HepG2 (cell line): ENCODE results near the gene ITPR1. TPM values are rescaled to one million over a fixed set of nuclear protein-coding genes. Genes with fewer than 3 reads are reported as not detected.

ENCODE experiments used
- ATAC-seq: fragments of 200-7000 bp; cut with Tn5 transposase; 3 replicates; pipeline ENCODE4 v1.9.1; 2020; ENCODE audit warnings: mild to moderate bottlenecking, moderate library complexity
- BruUV-seq: library from RNA; stranded (reverse); fragments of 400-500 nt; replicated peaks from 2 replicates; lab custom pipeline; 2021; lab: Mats Ljungman, UMichigan
- CTCF ChIA-PET: fragments of 300-600 bp; formaldehyde crosslinking; extraction: SDS; loops from one replicate; lab custom pipeline; 2021; ENCODE audit warnings: low total read pairs, inconsistent platforms, low intra/inter-chr PET ratio; lab: Yijun Ruan, JAX
- POLR2A ChIA-PET: fragments of 350-600 bp; sonication (Branson Sonifier 250); formaldehyde crosslinking; loops from one replicate; lab custom pipeline; 2020; ENCODE audit warnings: antibody characterized with exemption, inconsistent platforms; lab: Yijun Ruan, JAX
- DNase-seq: peaks from one replicate; pipeline ENCODE4 v3.0.0-alpha.2; 2015; ENCODE audit warnings: low spot score
- FAIRE-seq: peaks from 3 replicates; lab custom pipeline; 2011; peaks lifted over from hg19 to GRCh38; lab: Jason Lieb, UNC
- H2AFZ ChIP-seq: one replicate; pipeline ENCODE4 v1.6.1; 2011; ENCODE audit warnings: low read length, inconsistent platforms
- H3K27ac ChIP-seq: fragments of 300-600 bp; 3 replicates; pipeline ENCODE4 v1.8.0; 2011; ENCODE audit warnings: mixed run types, mild to moderate bottlenecking, mixed read lengths, low read length, inconsistent platforms; ENCODE audit not compliant: insufficient read depth; ENCODE audit errors: extremely low read length
- H3K27me3 ChIP-seq, 2 experiments: fragments of 200-600 bp in 1 of 2; 2 replicates in 1 of 2; 3 replicates in 1 of 2; pipeline versions ENCODE4 v1.6.0 to v1.8.0; 2011; ENCODE audit warnings: low read length in 2 of 2, mild to moderate bottlenecking in 2 of 2, moderate library complexity in 2 of 2, inconsistent platforms in 1 of 2; ENCODE audit not compliant: insufficient read depth in 2 of 2, control insufficient read depth in 1 of 2
- H3K36me3 ChIP-seq, 2 experiments: fragments of 200-600 bp in 1 of 2; replicated peaks in 1 of 2; 2 replicates in 1 of 2; 3 replicates in 1 of 2; pipeline versions ENCODE4 v1.5.1 to v1.8.0; 2011; ENCODE audit warnings: low read length in 2 of 2, inconsistent platforms in 1 of 2; ENCODE audit not compliant: insufficient read depth in 2 of 2, control insufficient read depth in 1 of 2
- H3K4me1 ChIP-seq: 2 replicates; pipeline ENCODE4 v1.5.1; 2012; ENCODE audit warnings: low read length, inconsistent platforms; ENCODE audit not compliant: insufficient read depth
- H3K4me2 ChIP-seq: 2 replicates; pipeline ENCODE4 v1.6.0; 2011; ENCODE audit warnings: low read depth, low read length, inconsistent platforms
- H3K4me3 ChIP-seq, 3 experiments: fragments of 200-600 bp in 1 of 3; sonication (generic), shearing (Covaris generic) in 1 of 3; replicated peaks in 1 of 3; 2 replicates each; pipeline ENCODE4 v1.5.1; 2011 to 2016; ENCODE audit warnings: low read length in 3 of 3, inconsistent platforms in 2 of 3, low read depth in 2 of 3, mild to moderate bottlenecking in 2 of 3, control low read depth in 1 of 3, mixed read lengths in 1 of 3; ENCODE audit not compliant: insufficient read depth in 1 of 3
- H3K79me2 ChIP-seq: one replicate; pipeline ENCODE4 v1.6.1; 2011; ENCODE audit warnings: low read length, inconsistent platforms; ENCODE audit not compliant: insufficient read depth
- H3K9ac ChIP-seq: 2 replicates; pipeline ENCODE4 v1.6.0; 2011; ENCODE audit warnings: mild to moderate bottlenecking, low read depth, low read length, inconsistent platforms; ENCODE audit not compliant: insufficient read depth
- H3K9me3 ChIP-seq: 2 replicates; pipeline ENCODE4 v1.5.1; 2012; ENCODE audit warnings: mild to moderate bottlenecking, low read length
- H4K20me1 ChIP-seq: 2 replicates; pipeline ENCODE4 v1.6.0; 2011; ENCODE audit warnings: inconsistent platforms, mild to moderate bottlenecking, low read length, moderate library complexity; ENCODE audit not compliant: insufficient read depth
- NONO ChIP-seq, 2 experiments: fragments of 450-650 bp in 1 of 2; sonication (generic) in 1 of 2; formaldehyde crosslinking in 1 of 2; IDR thresholded peaks in 1 of 2; conservative IDR thresholded peaks in 1 of 2; 2 replicates each; pipeline versions ENCODE4 v1.6.1 to v1.8.0; 2017 to 2022; ENCODE audit warnings: mild to moderate bottlenecking in 1 of 2, missing genetic modification reagents in 1 of 2, moderate library complexity in 1 of 2
- WGBS: methylation state at CpG from one replicate; pipeline ENCODE4 v1.1.6; 2017; ENCODE audit warnings: low lambda C conversion rate; 5-methylcytosine and 5-hydroxymethylcytosine counted together
- in situ Hi-C: cut with HindIII; loops from 2 replicates; pipeline ENCODE4 v1.10.0; 2017; ENCODE audit warnings: low pct_unique_long_range_greater_than_20kb; ENCODE audit not compliant: extremely low pct_ligation_motif_present
- intact Hi-C: fragments of 100-400 bp; cut with micrococcal nuclease; formaldehyde crosslinking; loops from one replicate; pipeline ENCODE4 v1.10.0; 2022; ENCODE audit not compliant: unreplicated experiment
- polyA plus RNA-seq, 8 experiments: library from polyadenylated mRNA; depleted of rRNA in 3 of 8; stranded (reverse) in 7 of 8; unstranded in 1 of 8; fragments of >200 nt; fragmentation: Illumina TruSeq in 4 of 8; extraction: Trizol in 4 of 8; gene quantifications; 2 replicates each; pipeline versions ENCODE4 v1.2.1 to v1.2.3, GENCODE V29; 2011 to 2016; ENCODE audit warnings: low read depth in 4 of 8, missing spikeins in 1 of 8, mixed read lengths in 1 of 8; ENCODE audit not compliant: insufficient read depth in 1 of 8
- total RNA-seq, 5 experiments: library from RNA; depleted of rRNA; stranded (reverse); fragments of >200 nt; fragmentation: Illumina TruSeq; extraction: Trizol; gene quantifications; 2 replicates each; pipeline ENCODE4 v1.2.3, GENCODE V29; 2016; ENCODE audit warnings: low read depth in 1 of 5
- TF ChIP-seq, protein P1 (sequence below): sonication (generic); formaldehyde crosslinking; IDR thresholded peaks from 2 replicates; pipeline ENCODE4 v1.5.0; 2020; ENCODE audit warnings: missing genetic modification reagents

ITPR1 gene
- total and polyA plus RNA-seq, 2 of the 13 experiments (the other 11 are each of a cell fraction or from before 2014, with no cell fraction given): 10.0 to 11.4 TPM

DNA sequence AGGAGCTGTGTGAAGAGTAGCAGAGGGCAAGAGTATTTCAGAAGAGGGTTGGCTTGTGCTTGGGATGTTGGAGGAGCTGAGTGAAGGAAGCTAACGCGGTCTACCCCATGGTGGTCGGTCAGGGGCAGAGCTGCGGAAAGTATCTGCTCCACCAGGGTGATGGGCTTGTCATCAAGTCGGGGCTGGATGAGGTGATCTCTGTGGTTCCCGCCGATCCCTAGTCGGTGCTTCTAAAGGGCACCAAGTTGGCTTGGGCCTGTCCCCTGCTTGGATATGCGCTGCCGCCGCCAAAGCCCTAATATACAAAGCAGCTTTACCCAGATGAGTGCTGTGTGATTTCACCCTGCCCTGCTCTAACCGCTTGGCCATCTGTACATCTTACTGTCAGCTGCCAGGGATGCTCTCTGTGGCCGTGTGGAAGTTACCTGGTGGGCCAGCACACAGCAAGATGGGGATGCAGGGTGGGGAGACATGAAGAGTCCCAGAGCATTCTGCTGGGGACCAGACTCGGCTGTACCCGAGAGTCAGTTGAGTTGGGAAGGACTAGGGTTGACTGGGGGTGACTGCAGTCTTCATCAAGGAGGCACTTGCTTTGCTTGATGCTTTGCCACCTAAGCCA, 260.0 kb downstream of the ITPR1 start (continued):
- TF ChIP-seq, protein P1, sequence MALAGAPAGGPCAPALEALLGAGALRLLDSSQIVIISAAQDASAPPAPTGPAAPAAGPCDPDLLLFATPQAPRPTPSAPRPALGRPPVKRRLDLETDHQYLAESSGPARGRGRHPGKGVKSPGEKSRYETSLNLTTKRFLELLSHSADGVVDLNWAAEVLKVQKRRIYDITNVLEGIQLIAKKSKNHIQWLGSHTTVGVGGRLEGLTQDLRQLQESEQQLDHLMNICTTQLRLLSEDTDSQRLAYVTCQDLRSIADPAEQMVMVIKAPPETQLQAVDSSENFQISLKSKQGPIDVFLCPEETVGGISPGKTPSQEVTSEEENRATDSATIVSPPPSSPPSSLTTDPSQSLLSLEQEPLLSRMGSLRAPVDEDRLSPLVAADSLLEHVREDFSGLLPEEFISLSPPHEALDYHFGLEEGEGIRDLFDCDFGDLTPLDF: no peak

DNA sequence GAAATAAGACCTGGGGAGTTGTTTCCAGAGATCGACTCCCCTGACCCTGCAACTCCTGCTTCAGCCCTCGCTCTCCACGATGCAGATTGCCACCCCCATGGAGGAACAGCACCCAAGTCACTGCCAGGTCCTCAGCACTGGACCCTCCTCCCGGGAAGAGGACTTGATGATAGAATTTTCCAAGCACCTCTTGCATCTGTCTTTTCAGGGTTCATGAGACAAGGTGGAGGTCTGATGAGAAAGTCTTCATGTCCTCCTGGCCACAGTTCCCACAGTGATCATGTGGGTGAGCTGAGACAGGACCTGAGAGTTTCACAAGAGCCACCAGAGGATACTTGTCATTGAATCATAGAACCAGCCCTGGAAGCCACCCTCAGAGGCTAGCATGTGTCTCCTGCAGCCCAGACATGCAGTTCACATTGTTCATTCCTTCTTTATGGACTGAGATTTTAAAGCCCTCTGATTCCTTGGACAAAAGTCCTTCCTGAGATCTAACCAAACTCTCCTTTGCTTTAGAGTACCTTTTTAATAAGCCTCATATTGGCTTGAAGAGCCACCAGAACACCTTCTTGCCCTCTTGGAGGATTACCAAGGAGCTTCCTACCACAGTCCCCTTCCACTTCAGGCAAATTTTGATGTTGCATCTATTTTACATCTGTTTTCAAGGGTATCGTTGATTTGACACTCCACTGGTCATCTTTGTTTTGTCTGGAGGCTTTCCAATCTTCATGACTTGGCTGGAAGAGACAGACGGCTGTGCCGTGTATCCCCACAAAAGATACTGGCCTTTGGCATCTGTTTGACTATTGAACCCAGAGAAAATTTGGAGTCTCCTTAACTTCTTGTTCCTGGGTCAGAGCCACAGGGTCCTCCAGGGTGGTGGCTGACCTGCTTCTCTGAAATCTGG, 261.3 kb downstream of the ITPR1 start:
- no peaks in the 10 kb centered on the region for H3K79me2 ChIP-seq
- no peak overlapping the region for H3K9ac ChIP-seq
- H3K4me1 ChIP-seq: peaks cover 73% of the 10 kb centered on the region
- ChIA-PET CTCF (no interaction called here), POLR2A (no interaction called here)
- intact Hi-C loops (no loop called here), in situ Hi-C loops (no loop called here)
- TF ChIP-seq NONO (IDR thresholded peaks at IDR 0.05) (no peak), NONO (CRISPR knock-in tag; conservative IDR thresholded peaks at IDR 0.05) (no peak)
- H3K27ac ChIP-seq: no peak overlapping the region
- H3K36me3 ChIP-seq: no peaks in the 10 kb centered on the region; a peak in 1 of 5 replicates
- no peak overlapping the region for H3K4me3 ChIP-seq
- no peak for DNase-seq
- no peak overlapping the region for H2AFZ ChIP-seq
- over 99% methylated on average over 7 of the region's 7 CpGs for WGBS
- H3K9me3 ChIP-seq: no peaks in the 10 kb centered on the region
- ATAC-seq: no peak
- no peak overlapping the region for H3K4me2 ChIP-seq
- no TSS peak for BruUV-seq
- FAIRE-seq: no peak
- H4K20me1 ChIP-seq: no peaks in the 10 kb centered on the region
- H3K27me3 ChIP-seq: no peaks in the 10 kb centered on the region
